ENCODE measurements around the gene DAZAP1.

DNA sequence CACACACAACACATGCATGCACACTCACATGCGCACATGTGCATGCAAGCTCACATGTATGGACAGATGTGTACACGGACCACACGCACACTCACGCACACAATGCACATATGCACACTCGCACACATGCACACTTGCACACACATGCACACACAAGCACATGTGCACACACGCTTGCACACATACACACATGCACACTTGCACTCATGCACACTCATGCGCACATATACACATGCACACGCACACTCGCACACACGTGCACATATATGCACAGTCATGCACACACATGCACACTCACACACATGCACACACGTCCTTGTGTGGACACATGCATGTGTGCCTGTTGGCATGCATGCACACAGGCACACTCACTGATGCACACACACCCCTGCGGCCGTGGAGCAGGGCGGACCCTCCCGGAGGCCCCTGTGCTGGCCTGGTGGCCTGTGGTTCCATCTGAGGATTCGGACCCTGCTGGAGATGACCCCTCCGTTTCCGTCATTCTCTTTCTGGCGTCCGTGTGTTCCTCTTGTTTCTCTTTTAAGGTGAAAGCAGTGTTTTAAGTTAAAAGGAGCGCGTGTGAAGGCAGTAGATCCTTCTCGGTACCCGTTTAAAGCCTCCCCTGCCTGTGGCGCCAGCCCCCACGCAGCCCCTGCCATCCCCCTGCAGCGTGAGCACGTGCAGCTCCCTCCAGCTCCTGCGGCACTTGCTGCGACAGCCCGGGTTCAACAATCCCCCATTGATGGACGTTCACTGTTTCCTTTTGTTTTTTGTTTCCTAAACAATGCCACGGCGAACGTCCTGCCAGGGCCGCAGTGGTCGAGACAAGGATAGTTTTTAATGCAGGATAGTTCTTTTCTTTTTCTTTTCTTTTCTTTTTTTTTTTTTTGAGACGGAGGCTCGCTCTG lies 18.1 kb upstream of the DAZAP1 start:
- TF ChIP-seq, protein P1, sequence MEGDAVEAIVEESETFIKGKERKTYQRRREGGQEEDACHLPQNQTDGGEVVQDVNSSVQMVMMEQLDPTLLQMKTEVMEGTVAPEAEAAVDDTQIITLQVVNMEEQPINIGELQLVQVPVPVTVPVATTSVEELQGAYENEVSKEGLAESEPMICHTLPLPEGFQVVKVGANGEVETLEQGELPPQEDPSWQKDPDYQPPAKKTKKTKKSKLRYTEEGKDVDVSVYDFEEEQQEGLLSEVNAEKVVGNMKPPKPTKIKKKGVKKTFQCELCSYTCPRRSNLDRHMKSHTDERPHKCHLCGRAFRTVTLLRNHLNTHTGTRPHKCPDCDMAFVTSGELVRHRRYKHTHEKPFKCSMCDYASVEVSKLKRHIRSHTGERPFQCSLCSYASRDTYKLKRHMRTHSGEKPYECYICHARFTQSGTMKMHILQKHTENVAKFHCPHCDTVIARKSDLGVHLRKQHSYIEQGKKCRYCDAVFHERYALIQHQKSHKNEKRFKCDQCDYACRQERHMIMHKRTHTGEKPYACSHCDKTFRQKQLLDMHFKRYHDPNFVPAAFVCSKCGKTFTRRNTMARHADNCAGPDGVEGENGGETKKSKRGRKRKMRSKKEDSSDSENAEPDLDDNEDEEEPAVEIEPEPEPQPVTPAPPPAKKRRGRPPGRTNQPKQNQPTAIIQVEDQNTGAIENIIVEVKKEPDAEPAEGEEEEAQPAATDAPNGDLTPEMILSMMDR (IDR thresholded peaks at IDR 0.05; ENCODE audit: low read depth, low read length, missing input control), result no peak
- TF ChIP-seq GABPA (IDR thresholded peaks at IDR 0.05 in 1 of 2, conservative IDR thresholded peaks at IDR 0.05 in 1 of 2) (no peak), TAF1 (conservative IDR thresholded peaks at IDR 0.05) (no peak), RAD21 (IDR thresholded peaks at IDR 0.05) (no peak), JUND (IDR thresholded peaks at IDR 0.05) (no peak), SP1 (IDR thresholded peaks at IDR 0.05) (no peak), YY1 (IDR thresholded peaks at IDR 0.05) (no peak), EGR1 (IDR thresholded peaks at IDR 0.05; ENCODE audit: low read depth in 2 of 2) (no peak)
- TF ChIP-seq, protein P2, sequence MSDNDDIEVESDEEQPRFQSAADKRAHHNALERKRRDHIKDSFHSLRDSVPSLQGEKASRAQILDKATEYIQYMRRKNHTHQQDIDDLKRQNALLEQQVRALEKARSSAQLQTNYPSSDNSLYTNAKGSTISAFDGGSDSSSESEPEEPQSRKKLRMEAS (IDR thresholded peaks at IDR 0.05), result no peak
- TF ChIP-seq, protein P3, sequence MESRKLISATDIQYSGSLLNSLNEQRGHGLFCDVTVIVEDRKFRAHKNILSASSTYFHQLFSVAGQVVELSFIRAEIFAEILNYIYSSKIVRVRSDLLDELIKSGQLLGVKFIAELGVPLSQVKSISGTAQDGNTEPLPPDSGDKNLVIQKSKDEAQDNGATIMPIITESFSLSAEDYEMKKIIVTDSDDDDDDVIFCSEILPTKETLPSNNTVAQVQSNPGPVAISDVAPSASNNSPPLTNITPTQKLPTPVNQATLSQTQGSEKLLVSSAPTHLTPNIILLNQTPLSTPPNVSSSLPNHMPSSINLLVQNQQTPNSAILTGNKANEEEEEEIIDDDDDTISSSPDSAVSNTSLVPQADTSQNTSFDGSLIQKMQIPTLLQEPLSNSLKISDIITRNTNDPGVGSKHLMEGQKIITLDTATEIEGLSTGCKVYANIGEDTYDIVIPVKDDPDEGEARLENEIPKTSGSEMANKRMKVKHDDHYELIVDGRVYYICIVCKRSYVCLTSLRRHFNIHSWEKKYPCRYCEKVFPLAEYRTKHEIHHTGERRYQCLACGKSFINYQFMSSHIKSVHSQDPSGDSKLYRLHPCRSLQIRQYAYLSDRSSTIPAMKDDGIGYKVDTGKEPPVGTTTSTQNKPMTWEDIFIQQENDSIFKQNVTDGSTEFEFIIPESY (IDR thresholded peaks at IDR 0.05), result no peak
- TF ChIP-seq, protein P4, sequence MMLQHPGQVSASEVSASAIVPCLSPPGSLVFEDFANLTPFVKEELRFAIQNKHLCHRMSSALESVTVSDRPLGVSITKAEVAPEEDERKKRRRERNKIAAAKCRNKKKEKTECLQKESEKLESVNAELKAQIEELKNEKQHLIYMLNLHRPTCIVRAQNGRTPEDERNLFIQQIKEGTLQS (IDR thresholded peaks at IDR 0.05), result no peak
